Liver (tissue), 9 donors: ENCODE measurements around the gene CNGA4. TPM values are rescaled to one million over a fixed set of nuclear protein-coding genes. Genes with fewer than 3 reads are reported as not detected.

Experiments
- DNase-seq: peaks from one replicate; pipeline ENCODE4 v3.0.0-alpha.2; 2017; ENCODE audit warnings: low spot score
- H3K27ac ChIP-seq, 2 donors: one replicate each; pipeline ENCODE4 v1.7.0; 2013; ENCODE audit warnings: inconsistent platforms in 2 of 2, low read length in 2 of 2, control low read depth in 1 of 2, low read depth in 1 of 2, mild to moderate bottlenecking in 1 of 2
- H3K27me3 ChIP-seq, 4 donors: one replicate each; pipeline versions ENCODE4 v1.6.1 to v1.7.0; 2013; ENCODE audit warnings: low read length in 3 of 4, inconsistent platforms in 1 of 4, mild to moderate bottlenecking in 1 of 4, moderate library complexity in 1 of 4; ENCODE audit not compliant: control insufficient read depth in 4 of 4, insufficient read depth in 4 of 4
- H3K36me3 ChIP-seq, 4 donors: one replicate each; pipeline versions ENCODE4 v1.6.1 to v1.7.0; 2013; ENCODE audit warnings: low read length in 3 of 4, mild to moderate bottlenecking in 3 of 4, low read depth in 1 of 4, moderate library complexity in 1 of 4; ENCODE audit not compliant: control insufficient read depth in 4 of 4, insufficient read depth in 3 of 4
- H3K4me1 ChIP-seq, 4 donors: one replicate each; pipeline versions ENCODE4 v1.6.1 to v1.7.0; 2013; ENCODE audit warnings: low read length in 3 of 4, mild to moderate bottlenecking in 3 of 4, moderate library complexity in 1 of 4; ENCODE audit not compliant: control insufficient read depth in 4 of 4, insufficient read depth in 4 of 4
- H3K4me3 ChIP-seq, 3 donors: one replicate each; pipeline versions ENCODE4 v1.6.1 to v1.7.0; 2013; ENCODE audit warnings: low read length in 3 of 3, control low read depth in 1 of 3, low read depth in 1 of 3, mild to moderate bottlenecking in 1 of 3
- H3K9ac ChIP-seq, 2 donors: one replicate each; pipeline ENCODE4 v1.7.0; 2013; ENCODE audit warnings: low read length in 2 of 2, mild to moderate bottlenecking in 2 of 2, moderate library complexity in 2 of 2, control low read depth in 1 of 2, low read depth in 1 of 2
- H3K9me3 ChIP-seq, 4 donors: one replicate each; pipeline versions ENCODE4 v1.6.1 to v1.7.0; 2013; ENCODE audit warnings: low read length in 3 of 4; ENCODE audit not compliant: control insufficient read depth in 4 of 4
- EGR1 ChIP-seq, 2 donors: IDR thresholded peaks; 2 replicates each; pipeline ENCODE4 v1.6.1; 2016 to 2018; ENCODE audit warnings: antibody characterized with exemption in 2 of 2, low read depth in 2 of 2
- FOXA1 ChIP-seq: IDR thresholded peaks from 2 replicates; pipeline ENCODE4 v1.6.1; 2016; ENCODE audit warnings: antibody characterized with exemption
- FOXA2 ChIP-seq: IDR thresholded peaks from 2 replicates; pipeline ENCODE4 v1.6.1; 2016; ENCODE audit warnings: antibody characterized with exemption
- GABPA ChIP-seq, 2 donors: IDR thresholded peaks in 1 of 2; conservative IDR thresholded peaks in 1 of 2; 2 replicates each; pipeline ENCODE4 v1.6.1; 2016; ENCODE audit warnings: antibody characterized with exemption in 2 of 2, mild to moderate bottlenecking in 1 of 2, moderate library complexity in 1 of 2
- HNF4A ChIP-seq, 2 donors: conservative IDR thresholded peaks; 2 replicates each; pipeline ENCODE4 v1.6.1; 2016; ENCODE audit warnings: antibody characterized with exemption in 2 of 2, mild to moderate bottlenecking in 2 of 2
- HNF4G ChIP-seq: IDR thresholded peaks from 2 replicates; pipeline ENCODE4 v1.6.1; 2016; ENCODE audit warnings: antibody characterized with exemption
- JUND ChIP-seq, 2 donors: IDR thresholded peaks; 2 replicates each; pipeline ENCODE4 v1.6.1; 2016; ENCODE audit warnings: antibody characterized with exemption in 2 of 2
- NR2F2 ChIP-seq: IDR thresholded peaks from 2 replicates; pipeline ENCODE4 v1.6.1; 2016; ENCODE audit warnings: antibody characterized with exemption
- RAD21 ChIP-seq, 2 donors: IDR thresholded peaks; 2 replicates each; pipeline ENCODE4 v1.6.1; 2016; ENCODE audit warnings: antibody characterized with exemption in 2 of 2, mild to moderate bottlenecking in 2 of 2
- RXRA ChIP-seq, 2 donors: IDR thresholded peaks; 2 replicates each; pipeline ENCODE4 v1.6.1; 2017 to 2018; ENCODE audit warnings: antibody characterized with exemption in 2 of 2, mild to moderate bottlenecking in 1 of 2
- TAF1 ChIP-seq: conservative IDR thresholded peaks from 2 replicates; pipeline ENCODE4 v1.6.1; 2016; ENCODE audit warnings: antibody characterized with exemption, mild to moderate bottlenecking
- YY1 ChIP-seq: IDR thresholded peaks from 2 replicates; pipeline ENCODE4 v1.6.1; 2016; ENCODE audit warnings: antibody characterized with exemption, mild to moderate bottlenecking
- ZBTB33 ChIP-seq: IDR thresholded peaks from 2 replicates; pipeline ENCODE4 v1.6.1; 2016; ENCODE audit warnings: antibody characterized with exemption
- WGBS: extraction: QIAGEN DNeasy Blood & Tissue Kit; methylation state at CpG from one replicate; pipeline ENCODE4 v1.1.7; 2013; 5-methylcytosine and 5-hydroxymethylcytosine counted together
- polyA plus RNA-seq, 2 donors: library from polyadenylated mRNA; stranded (reverse) in 1 of 2; unstranded in 1 of 2; fragments of 200-250 nt in 1 of 2; fragments of >200 nt in 1 of 2; fragmentation: Nextera tagmentation in 1 of 2; extraction: Ambion mirVana in 1 of 2; gene quantifications; one replicate each; pipeline versions ENCODE4 v1.2.1 to v1.2.3, GENCODE V29; 2013 to 2015
- total RNA-seq, 2 donors: library from RNA; depleted of rRNA; stranded (reverse); fragments of >200 nt; gene quantifications; one replicate each; pipeline ENCODE4 v1.2.3, GENCODE V29; 2014
- TF ChIP-seq, protein P1 (sequence below): IDR thresholded peaks from 2 replicates; pipeline ENCODE4 v1.6.1; 2016; ENCODE audit warnings: antibody characterized with exemption
- TF ChIP-seq, protein P2 (sequence below): IDR thresholded peaks from 2 replicates; pipeline ENCODE4 v1.6.1; 2016; ENCODE audit warnings: antibody characterized with exemption
- TF ChIP-seq, protein P3 (sequence below): IDR thresholded peaks from 2 replicates; pipeline ENCODE4 v1.6.1; 2016; ENCODE audit warnings: antibody characterized with exemption, mild to moderate bottlenecking
- donor health status: healthy.
- donor health status: healthy.
- donor health status: healthy.
- donor health status: healthy.
- donor health status: healthy.

CNGA4 gene
- total and polyA plus RNA-seq, 4 donors: 0.09 TPM; not detected in 3

DNA sequence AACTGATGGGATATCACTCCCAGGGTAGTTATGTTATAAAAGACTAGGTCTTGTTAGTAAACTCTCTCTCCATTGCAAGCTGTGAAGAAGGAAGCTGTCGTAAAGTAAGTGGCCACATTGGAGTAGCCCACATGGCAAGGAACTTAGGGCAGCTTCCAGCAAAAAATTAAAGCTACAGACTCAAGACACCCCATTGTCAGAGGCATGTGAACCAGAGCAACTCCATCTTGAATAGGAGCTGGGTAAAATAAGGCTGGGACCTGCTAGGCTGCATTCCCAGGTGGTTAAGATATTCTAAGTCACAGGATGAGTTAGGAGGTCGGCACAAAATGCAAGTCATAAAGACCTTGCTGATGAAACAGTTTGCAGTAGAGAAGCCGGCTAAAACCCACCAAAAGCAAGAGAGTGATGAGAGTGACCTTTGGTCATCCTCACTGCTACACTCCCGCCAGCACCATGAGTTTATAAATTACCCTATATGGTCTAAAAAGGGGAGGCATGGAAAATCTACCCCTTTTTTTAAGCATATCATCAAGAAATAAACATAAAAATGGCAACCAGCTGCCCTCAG is 44.6 kb downstream of the CNGA4 start:
- Histone ChIP-seq H3K9me3 (no peaks in the 10 kb centered on the region), H3K36me3 (no peaks in the 10 kb centered on the region), H3K27ac (no peak overlapping the region), H3K4me1 (no peaks in the 10 kb centered on the region), H3K9ac (no peak overlapping the region), H3K27me3 (peaks cover 0 to 9% (median 0%) of the 10 kb centered on the region in 4 donors), H3K4me3 (no peak overlapping the region)
- TF ChIP-seq EGR1 (IDR thresholded peaks at IDR 0.05; ENCODE audit: low read depth in 2 of 2) (no peak), YY1 (no peak), FOXA1 (no peak), NR2F2 (no peak)
- TF ChIP-seq, protein P1, sequence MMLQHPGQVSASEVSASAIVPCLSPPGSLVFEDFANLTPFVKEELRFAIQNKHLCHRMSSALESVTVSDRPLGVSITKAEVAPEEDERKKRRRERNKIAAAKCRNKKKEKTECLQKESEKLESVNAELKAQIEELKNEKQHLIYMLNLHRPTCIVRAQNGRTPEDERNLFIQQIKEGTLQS: no peak
- TF ChIP-seq, protein P2, sequence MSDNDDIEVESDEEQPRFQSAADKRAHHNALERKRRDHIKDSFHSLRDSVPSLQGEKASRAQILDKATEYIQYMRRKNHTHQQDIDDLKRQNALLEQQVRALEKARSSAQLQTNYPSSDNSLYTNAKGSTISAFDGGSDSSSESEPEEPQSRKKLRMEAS: no peak
- TF ChIP-seq, protein P3, sequence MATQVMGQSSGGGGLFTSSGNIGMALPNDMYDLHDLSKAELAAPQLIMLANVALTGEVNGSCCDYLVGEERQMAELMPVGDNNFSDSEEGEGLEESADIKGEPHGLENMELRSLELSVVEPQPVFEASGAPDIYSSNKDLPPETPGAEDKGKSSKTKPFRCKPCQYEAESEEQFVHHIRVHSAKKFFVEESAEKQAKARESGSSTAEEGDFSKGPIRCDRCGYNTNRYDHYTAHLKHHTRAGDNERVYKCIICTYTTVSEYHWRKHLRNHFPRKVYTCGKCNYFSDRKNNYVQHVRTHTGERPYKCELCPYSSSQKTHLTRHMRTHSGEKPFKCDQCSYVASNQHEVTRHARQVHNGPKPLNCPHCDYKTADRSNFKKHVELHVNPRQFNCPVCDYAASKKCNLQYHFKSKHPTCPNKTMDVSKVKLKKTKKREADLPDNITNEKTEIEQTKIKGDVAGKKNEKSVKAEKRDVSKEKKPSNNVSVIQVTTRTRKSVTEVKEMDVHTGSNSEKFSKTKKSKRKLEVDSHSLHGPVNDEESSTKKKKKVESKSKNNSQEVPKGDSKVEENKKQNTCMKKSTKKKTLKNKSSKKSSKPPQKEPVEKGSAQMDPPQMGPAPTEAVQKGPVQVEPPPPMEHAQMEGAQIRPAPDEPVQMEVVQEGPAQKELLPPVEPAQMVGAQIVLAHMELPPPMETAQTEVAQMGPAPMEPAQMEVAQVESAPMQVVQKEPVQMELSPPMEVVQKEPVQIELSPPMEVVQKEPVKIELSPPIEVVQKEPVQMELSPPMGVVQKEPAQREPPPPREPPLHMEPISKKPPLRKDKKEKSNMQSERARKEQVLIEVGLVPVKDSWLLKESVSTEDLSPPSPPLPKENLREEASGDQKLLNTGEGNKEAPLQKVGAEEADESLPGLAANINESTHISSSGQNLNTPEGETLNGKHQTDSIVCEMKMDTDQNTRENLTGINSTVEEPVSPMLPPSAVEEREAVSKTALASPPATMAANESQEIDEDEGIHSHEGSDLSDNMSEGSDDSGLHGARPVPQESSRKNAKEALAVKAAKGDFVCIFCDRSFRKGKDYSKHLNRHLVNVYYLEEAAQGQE: no peak
- no peak for DNase-seq
- 60% methylated on average over 4 of the region's 4 CpGs for WGBS

- WGBS: 91% methylated on average over 3 of the region's 3 CpGs
- Histone ChIP-seq H3K27ac (no peak overlapping the region), H3K4me3 (no peak overlapping the region), H3K9ac (no peak overlapping the region), H3K27me3 (peaks cover 0 to 9% (median 0%) of the 10 kb centered on the region in 4 donors), H3K4me1 (no peaks in the 10 kb centered on the region), H3K36me3 (no peaks in the 10 kb centered on the region), H3K9me3 (no peaks in the 10 kb centered on the region)
- DNase-seq: no peak
- TF ChIP-seq GABPA (IDR thresholded peaks at IDR 0.05 in 1 of 2, conservative IDR thresholded peaks at IDR 0.05 in 1 of 2): no peak
Observed at GRCh38 chr11:6284250-6284649, 45.4 kb downstream of the CNGA4 start.

DNA sequence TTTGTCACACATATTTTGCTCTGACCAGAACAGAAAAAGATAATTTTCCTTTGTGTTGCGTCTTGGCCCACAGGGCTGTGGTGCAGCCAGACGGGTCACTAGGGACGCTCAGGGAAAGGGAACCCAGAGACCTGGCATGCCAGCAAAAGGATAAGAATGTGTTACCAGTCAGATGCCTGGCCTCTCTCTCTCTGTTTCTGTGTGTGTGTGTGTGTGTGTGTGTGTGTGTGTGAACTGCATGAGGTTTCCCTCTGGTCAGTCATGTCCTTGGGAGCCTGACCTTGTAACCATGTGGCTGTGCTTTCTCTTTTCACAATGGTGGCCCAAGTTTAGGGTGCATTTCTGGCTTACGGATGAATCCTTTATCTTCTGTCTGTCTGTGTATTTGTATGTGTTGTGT is 46.1 kb downstream of the CNGA4 start:
- no peak overlapping the region for H3K27ac ChIP-seq
- no peak overlapping the region for H3K4me3 ChIP-seq
- H3K4me1 ChIP-seq: no peaks in the 10 kb centered on the region
- DNase-seq: no peak
- TF ChIP-seq EGR1 (IDR thresholded peaks at IDR 0.05; ENCODE audit: low read depth in 2 of 2) (no peak), FOXA1 (no peak), TAF1 (no peak), ZBTB33 (no peak), RXRA (IDR thresholded peaks at IDR 0.05) (no peak), HNF4G (no peak), FOXA2 (no peak), JUND (IDR thresholded peaks at IDR 0.05) (no peak), YY1 (no peak), RAD21 (IDR thresholded peaks at IDR 0.05) (no peak), NR2F2 (no peak), HNF4A (conservative IDR thresholded peaks at IDR 0.05) (no peak)
- TF ChIP-seq, protein P1: no peak
- TF ChIP-seq, protein P3: no peak
- TF ChIP-seq, protein P2: no peak
- no peaks in the 10 kb centered on the region for H3K36me3 ChIP-seq
- H3K9ac ChIP-seq: no peak overlapping the region
- 85% methylated on average over 4 of the region's 4 CpGs for WGBS
- H3K27me3 ChIP-seq: peaks cover 0 to 9% (median 0%) of the 10 kb centered on the region in 4 donors
- no peaks in the 10 kb centered on the region for H3K9me3 ChIP-seq
